GM19452 (cell line): ENCODE measurements around the gene TCP1.
"Not testable (repeated sequence)": the region's sequence is repeated elsewhere in the genome, so short reads cannot be mapped to it uniquely, and the experiment has no call there.

Experiments
- ATAC-seq: cut with Tn5 transposase; IDR thresholded peaks from one replicate; pipeline ENCODE4 v1.9.1; 2021; ENCODE audit not compliant: unreplicated experiment

TCP1 gene

GRCh38 chr6:159745081-159745480 is 44.3 kb downstream of the TCP1 start:
- no peak for ATAC-seq

DNA sequence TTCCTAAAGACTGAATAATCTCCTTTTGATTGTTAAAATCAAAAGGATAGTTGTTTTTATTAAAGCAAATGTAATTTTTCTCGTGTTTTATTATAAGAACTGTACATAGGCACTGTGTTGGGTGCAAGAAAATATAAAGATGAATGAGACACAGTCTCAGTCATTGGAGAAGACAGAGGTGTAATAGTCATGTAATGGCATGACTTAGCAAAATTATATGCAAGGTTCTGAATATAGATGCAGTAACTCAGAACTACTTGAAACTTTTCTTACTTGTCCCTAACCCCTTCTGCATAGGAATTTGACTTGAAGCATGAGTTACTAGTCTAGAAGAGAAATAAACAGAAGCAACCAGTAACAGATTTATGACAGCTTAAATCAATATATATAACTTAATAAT is 47.2 kb downstream of the TCP1 start:
- ATAC-seq: no peak

GRCh38 chr6:159739341-159739740 is 50.1 kb downstream of the TCP1 start:
- ATAC-seq: no peak

DNA sequence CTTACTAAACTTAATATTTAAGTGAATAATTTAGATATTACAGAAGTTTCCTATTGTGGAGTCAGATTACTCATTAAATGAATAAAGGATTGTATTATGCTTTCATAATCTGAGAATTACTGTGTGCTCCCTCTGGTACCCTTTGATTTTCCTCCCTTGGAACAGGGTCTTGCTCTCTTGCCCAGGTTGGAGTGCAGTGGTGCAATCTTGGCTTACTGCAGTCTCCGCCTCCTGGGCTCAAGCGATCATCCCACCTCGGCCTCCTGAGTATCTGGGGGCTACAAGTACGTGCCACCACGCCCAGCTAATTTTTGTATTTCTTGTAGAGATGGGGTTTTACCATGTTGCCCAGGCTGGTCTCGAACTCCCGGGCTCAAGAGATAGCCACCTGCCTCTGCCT is 52.5 kb downstream of the TCP1 start:
- ATAC-seq: no peak

GRCh38 chr6:159733395-159733794 is 56.0 kb downstream of the TCP1 start:
- not testable (repeated sequence) for ATAC-seq

DNA sequence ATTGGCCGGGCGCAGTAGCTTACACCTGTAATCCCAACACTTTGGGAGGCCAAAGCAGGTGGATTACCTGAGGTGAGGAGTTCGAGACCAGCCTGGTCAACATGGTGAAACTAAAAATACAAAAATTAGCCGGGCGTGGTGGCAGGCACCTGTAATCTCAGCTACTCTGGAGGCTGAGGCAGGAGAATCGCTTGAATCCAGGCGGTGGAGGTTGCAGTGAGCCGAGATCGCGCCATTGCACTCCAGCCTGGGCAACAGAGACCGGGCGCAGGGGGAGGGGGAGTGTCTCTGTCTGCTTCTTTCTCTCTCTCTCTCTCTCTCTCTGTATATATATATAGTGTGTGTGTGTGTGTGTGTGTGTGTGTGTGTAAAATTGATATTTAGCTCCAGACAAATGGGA is 56.9 kb downstream of the TCP1 start:
- not testable (repeated sequence) for ATAC-seq

GRCh38 chr6:159730332-159730676 is 59.1 kb downstream of the TCP1 start:
- no peak for ATAC-seq

GRCh38 chr6:159729598-159730331 is 59.6 kb downstream of the TCP1 start:
- no peak for ATAC-seq

DNA sequence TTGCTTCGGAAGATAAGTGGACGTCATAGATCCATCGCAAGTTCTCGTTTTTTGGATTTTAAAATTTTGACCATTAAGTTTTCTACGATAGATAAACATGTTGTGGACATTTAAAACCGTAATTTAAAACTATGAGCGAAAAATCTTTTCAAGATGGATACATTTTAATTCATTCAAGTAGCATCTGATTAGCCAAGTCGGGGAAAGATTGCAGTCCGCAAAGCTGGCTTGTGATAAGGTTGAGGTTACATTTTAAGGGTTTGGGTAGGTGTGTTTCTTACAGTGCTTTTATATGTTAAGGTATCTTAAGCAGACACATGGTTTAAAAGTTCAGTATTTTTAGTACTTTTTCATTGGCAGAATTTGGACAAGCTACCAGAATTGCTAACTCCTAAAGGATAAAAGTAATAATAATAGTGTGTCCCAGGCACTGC is 60.9 kb downstream of the TCP1 start:
- no peak for ATAC-seq
